ENCODE data around the gene SLC7A4.
"Not testable (repeated sequence)": the region's sequence is repeated elsewhere in the genome, so short reads cannot be mapped to it uniquely, and the experiment has no call there.

Gene SLC7A4, protein sequence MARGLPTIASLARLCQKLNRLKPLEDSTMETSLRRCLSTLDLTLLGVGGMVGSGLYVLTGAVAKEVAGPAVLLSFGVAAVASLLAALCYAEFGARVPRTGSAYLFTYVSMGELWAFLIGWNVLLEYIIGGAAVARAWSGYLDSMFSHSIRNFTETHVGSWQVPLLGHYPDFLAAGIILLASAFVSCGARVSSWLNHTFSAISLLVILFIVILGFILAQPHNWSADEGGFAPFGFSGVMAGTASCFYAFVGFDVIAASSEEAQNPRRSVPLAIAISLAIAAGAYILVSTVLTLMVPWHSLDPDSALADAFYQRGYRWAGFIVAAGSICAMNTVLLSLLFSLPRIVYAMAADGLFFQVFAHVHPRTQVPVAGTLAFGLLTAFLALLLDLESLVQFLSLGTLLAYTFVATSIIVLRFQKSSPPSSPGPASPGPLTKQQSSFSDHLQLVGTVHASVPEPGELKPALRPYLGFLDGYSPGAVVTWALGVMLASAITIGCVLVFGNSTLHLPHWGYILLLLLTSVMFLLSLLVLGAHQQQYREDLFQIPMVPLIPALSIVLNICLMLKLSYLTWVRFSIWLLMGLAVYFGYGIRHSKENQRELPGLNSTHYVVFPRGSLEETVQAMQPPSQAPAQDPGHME

DNA sequence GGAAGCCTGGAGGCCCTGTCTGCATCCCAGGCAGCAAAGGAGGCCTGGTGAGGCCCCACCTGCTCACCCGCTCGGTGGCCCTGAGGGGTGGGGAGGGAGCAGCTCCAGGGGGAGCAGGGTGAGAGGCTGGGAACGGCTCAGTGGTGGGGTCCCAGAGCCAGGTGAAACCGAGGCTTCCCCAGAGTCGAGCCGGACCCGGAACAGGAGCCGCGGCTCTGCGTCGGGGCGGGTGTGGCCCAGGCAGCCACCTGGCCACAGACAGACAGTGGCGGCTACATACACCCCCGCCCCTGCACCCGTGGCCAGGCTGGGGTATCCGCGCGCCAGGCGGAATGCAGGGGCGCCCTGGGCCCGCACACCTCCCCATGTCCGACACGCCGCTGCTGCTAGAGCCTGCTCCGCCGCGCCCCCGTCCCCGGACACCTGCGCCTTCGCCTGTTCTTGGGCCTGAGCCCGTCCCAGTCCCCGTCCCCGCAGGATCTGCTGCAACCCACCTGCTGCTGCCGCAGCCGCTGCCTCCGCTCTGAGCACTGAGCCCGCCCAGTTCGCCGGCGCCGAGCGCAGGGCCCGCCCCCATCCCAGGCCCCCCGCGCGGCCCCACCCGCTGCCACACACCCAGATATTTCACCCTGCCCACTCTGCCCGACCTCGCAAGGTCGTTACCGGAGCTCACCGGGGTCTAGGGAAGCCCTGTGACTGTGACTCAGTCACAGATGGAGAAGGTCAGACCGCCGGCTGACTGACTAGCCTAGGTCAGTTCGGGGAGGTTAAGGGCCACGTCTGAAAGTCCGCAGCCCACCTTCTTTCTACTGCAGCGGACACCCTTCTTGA is at the start of gene SLC7A4:
Gene SLC7A4, minus strand, starts transcription at position 525 of the 831 bp plus-strand sequence. CDS start 749 bp downstream, outside the sequence.
- no peak for DNase-seq (ENCODE audit: low spot score)

DNA sequence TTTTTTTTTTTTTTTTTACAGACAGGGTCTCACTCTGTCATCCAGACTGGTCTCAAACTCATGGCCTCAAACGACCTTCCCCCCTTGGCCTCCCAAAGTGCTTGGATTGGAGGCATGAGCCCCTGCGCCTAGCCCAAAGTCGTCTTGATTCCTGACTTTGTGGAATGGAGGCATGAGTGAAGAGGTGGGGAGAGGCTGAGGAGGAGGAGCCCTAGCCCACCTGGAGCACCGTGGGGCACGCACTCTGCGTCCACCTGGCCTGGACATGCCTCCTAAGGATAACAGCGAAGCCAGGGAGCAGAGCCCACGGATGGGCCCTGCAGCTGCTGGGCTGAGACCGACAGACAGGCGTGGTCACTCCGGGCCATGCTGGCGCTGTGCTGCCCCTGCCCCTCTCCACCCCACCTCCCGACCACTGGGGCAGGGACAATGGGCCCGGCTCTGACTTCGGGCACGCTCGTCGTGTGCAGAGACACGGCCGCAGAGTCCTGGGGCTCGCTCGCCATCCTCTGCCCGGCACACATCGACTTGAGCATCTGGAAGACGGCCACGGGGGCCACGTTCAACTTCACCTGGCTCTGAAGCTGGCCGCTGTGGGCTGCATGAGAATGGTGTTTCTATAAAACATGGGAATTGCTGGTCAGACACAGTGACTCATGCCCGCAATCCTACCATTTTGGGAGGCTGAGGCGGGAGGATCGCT is 48.2 kb upstream of the SLC7A4 start:
- no peak for DNase-seq (ENCODE audit: low spot score)

DNA sequence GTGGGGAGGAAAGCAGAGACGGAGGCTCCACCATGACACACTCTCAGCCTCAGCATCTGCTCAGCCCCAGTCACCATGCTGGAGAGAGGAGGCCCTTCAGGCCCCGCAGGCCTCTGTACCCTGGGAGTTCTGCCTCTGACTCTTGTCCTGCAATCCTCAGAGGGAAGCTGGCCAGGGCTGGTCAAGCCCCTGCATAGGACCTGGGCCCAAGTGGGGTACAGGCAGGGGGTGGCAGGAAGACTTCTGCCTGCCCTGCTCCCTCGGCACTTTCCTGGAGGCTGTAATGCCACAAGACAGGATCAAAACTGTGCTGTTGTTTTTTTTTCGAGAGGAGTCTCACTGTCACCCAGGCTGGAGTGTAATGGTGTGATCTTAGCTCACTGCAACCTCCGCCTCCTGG is 47.1 kb upstream of the SLC7A4 start:
- no peak for DNase-seq (ENCODE audit: low spot score)

DNA sequence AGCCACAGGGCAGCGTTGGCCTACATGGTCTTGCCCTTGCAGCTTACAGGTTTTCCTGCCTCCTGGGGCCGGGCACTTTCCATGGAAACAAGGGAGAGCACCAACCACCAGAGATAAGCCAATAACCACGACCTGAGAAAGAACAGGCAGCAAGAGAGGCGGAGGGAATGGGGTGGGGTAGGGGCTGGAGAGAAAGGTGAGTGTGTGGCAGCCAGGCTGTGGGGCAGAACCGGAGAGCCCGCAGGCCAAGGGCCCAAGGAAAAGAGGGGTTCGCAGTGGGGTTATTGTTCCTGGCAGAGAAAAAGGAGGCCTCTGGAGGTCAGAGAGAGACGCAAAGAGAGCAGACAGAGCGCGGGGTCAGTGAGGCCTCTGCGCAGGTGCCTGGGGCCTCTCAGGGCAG is 46.6 kb upstream of the SLC7A4 start:
- DNase-seq (ENCODE audit: low spot score), result no peak

DNA sequence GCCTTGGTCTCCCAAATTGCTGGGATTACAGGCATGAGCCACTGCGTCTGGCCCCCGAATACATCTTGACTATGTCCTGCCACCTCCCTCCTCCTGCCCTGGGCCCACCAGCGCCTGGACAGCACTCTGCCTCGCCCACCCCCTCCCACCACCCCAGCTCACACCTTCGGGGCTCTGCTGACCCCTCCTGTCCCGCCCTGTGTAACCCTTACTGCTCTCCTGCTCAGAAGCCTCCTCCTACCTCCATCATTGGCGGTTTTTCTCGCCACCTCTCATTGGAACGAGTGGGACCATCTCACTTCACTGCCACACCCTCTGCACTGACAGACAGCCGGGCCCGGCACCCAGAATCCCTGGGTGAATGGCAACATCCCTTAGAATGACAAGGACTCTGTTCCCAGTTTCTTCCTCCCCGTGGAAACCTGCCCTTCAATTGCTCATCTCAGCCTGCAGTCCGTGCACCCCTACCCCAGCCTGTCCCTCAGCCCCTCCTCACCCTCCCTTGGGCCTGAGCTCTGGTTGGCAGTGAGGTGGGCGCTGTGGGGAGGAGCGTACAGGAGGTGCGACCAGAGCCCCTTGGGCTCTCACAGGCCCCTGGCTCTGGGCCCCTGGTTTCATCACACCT is 45.6 kb upstream of the SLC7A4 start:
- DNase-seq (ENCODE audit: low spot score), result no peak

DNA sequence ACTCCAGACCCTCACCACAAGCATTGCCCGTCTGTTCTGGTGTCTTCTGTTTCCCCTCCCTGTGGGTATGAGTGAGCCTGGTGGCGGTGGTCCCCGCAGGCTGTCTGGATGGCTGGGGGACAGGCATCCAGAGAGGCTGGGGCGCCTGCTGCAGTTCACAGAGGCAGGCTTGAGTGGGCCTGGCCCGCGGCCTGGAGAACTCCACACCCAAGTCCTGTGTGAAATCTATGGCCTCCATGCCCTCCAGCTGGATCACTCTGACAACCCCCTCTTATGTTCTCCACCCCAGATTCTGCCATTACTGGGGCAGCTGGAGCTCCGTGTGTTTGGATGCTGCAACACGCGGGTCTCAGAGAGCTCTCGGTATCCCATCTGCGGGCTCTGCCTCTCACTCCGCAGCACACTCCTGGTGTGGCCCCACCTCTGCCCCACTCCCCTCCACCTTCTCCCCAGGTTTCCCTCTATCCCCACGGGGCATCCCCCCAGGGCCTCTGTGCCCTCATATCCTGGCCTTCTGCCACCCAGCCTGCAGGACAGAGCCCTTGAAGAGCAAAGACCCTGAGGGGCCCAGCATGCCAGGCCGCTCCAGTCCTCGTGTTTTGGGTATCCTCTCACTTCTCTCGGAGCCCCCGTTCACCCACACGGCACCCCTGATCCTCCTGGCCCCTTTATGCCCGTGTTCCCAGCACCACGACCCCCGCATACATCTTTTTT is 44.7 kb upstream of the SLC7A4 start:
- no peak for DNase-seq (ENCODE audit: low spot score)

DNA sequence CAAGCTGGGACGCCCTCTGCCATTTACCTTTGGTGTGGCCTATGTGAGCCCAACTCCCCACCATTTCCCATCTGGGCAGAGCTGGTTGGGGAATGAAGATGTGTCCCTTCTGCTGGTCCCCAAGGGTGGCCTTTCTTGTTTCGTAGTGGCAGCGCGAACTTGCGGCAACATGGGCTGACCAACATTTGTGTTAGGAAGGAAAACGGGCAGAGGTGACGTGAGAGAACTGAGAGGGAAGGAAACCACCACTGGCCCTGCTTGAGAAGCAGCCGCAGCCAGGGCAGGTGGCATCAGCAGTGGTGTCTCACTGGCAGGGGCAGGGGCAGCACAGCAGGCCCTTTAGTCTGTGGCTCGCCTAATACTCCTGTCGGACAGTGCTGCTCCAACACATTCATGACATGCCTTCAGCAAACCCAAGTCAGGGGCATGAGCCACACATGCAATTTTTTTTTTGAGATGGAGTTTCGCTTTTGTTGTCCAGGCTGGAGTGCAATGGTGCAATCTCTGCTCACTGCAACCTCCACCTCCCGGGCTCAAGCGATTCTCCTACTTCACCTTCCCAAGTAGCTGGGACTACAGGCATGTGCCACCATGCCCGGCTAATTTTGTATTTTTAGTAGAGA is 43.3 kb upstream of the SLC7A4 start:
- no peak for DNase-seq (ENCODE audit: low spot score)

DNA sequence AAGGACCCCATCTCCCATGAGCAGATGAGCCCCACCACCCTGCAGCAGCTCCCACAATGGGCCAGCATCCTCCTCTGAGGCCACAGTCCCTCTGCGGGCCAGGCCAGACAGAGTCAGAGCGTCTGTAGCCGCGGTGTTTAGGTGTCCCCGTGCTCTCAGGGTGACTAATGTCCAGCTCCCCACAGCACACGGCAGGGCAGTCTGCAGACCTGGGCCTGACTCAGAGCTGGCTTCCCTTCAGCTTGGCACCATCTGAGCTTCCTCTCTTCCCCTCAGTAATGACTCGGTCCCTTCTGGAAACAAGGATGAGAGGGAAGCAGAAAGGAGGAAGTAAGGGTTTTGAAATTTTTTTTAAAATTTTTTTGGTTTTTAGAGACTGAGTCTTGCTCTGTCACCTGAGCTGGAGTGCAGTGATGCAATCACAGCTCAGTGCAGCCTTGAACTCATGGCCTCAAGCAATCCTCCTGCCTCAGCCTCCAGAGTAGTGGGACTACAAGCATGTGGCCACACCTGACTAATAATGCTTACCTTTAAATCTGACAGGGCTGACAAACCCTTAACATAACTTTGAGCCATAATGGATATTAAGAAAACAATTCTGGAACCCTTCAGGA is 41.8 kb upstream of the SLC7A4 start:
- no peak for DNase-seq (ENCODE audit: low spot score)

DNA sequence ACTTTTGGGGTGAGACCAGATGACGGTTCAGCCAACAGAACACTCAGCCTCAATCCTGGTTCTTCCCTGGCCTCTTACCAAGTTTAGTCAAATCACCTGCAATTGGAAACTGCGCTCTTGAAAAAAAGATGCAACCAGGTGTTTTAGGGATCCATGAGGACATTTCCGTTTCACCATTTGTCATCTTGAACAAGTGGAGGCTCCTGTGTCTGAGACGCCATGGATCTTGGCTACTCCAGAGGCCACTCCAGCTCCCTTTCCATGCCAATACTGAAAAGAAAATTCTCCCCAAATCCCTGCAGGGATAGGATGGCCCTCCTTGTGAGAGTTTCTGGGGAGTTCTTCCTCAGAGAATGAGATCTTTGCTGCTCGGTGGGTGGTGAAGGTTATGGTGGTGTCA is 41.1 kb upstream of the SLC7A4 start:
- no peak for DNase-seq (ENCODE audit: low spot score)

DNA sequence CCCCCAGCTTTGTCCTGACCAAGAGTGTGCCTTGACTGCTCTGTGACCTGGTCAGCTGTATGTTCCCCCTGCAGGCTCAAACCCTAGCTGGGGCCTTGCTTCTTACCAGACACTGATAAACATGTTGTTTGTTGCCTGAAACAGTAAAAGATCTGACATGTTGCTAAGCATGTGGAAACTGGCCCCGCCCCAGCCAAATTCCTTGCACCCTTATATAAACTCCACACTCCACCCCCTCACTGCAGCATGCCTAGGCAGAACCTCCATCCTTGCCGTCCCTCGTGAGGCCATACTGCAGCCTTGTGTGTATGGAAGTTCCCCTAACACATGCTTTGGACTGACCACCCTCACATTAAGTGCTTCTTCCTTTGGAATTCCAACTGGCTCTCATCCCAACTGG is 40.7 kb upstream of the SLC7A4 start:
- no peak for DNase-seq (ENCODE audit: low spot score)

DNA sequence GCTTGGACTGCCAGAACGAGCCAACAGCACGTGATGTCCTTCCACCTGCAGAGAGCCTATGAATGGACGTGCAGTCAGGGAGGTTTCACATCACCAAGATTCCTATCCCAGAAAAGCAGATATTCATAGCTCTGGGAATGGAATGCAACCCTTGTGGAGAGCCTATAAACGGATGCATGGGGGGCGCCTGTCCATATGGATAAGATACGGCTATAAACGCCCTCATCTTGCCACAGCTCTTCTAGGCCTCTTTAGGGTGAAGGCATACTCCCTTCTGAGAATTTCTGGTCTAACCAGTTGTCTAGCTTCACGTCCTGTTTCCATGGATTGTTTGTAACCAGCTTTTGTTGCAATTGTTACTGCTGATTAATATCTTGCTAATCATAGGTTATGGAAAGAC is 39.4 kb upstream of the SLC7A4 start:
- not testable (repeated sequence) for DNase-seq (ENCODE audit: low spot score)

DNA sequence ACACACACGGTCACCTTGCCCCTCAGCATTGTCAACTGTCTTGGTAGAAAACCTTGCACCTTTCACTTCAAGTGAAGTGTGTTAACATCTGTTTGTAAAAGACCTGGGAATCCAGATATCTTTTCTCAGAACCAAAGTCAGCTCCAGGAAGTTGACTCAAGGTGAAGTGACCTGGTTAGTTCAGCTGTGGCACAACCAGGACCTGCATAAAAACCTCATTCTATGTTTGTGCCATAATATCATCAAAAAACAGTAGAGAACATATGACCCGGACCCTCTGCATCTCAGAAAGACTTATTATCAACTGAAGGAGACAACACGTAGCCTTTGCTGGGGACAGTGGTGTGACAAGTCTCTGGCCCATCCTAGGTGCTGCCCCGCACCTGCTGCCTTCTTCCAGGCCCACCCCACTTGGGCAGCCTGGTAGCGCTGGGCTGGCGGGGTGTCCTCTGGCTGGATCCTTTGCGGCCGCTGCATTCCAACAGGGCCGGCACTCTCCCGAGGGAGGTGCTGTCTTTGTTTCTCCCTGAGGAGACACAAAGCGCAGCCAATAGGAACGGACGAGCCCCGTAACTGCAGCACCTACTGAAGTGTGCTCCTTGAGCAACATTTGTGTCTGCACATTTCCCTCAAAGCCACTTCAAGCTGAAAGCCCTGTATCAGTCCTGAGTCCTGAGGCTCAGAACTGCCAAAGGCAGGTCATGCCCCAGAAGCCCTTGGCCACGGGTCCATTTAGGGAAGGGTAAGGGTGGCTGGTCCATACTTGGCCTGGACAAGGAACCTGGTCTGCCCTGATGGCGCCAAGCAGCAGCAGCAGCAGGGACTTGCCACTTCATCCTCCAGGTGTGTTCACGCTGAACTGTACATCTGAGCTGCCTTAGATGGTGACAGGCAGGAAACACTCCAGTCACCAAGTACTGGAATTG is 38.6 kb upstream of the SLC7A4 start:
- DNase-seq (ENCODE audit: low spot score), result no peak

DNA sequence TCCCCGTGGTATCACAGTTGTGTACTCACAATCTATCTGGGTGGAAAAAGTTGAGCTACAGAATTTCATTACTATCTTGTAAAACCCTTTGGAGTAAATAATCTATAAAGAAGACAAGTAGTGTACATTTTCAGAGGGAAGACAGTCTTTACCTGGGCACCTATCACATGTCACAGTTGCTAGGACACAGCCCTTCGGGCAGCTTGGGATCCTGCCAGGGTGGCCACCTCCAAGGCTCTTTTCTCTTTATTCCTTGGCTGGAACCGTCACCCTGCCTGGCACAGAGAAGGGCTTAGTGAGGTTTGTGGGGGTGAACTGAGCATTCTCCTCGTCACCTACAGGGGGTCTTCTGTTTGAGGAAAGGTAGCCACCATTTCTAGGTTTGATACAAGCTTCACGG is 37.0 kb upstream of the SLC7A4 start:
- no peak for DNase-seq (ENCODE audit: low spot score)

DNA sequence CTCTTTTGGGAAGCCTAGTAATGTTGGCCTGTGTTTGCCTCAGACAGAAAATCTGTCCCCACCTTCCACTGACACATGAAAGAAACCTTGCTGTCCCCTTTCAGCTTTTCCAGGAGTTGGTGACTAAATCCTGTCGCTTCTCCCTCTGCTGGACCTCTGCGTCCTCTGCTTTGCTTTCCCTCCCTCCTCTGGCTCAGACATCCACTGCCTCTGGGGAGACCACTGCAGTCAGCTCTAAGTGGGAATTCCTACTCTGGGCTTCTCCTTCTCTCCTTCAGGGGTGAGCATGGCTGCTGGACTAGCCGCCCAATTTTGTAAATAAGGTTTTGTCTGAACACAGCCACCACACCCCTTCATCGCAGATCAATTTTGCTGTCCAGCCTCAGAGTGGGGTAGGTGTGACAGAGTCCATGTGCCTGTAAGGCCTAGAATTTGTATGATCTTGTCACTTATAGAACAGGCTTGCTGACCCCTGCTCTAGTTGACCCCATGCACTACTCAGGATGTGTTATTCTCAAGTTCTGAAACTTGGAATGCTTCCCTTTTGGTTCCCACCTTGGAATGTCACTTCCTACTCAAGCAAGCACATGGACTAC is 36.4 kb upstream of the SLC7A4 start:
- DNase-seq (ENCODE audit: low spot score), result no peak

DNA sequence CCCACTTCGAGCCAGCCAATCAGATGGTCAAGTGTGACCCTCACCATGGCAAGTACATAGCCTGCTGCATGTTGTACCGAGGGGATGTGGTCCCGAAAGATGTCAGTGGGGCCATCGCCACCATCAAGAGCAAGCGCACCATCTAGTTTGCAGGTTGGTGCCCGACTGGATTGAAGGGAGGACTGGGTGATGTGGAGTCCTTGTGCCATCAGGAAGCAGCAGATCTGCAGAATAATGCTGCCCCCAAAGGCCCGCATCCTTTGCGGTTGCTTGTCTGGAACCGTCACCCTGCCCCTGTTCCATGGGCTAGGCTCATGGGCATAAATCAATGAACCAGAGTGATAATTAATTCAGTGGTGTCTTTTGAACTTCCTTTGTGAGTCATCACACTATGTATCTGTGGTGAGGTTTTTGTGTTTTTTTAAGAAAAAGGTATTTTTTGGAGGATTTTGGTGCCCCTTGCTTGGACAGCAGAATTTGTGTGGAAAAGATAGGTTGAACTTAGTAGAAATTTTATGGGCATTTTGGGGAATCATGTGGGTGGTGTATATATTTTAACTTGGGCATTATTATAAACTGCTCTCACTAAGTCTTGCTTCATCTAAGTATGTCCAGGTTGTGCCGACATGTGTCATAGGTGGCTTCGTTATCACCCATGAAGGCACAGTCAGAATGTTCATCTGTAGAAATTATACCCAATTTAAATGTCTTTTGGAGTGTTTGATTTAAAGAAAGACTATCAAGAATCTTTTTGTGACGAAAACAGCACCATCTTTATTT is 35.7 kb upstream of the SLC7A4 start:
- DNase-seq (ENCODE audit: low spot score), result no peak

DNA sequence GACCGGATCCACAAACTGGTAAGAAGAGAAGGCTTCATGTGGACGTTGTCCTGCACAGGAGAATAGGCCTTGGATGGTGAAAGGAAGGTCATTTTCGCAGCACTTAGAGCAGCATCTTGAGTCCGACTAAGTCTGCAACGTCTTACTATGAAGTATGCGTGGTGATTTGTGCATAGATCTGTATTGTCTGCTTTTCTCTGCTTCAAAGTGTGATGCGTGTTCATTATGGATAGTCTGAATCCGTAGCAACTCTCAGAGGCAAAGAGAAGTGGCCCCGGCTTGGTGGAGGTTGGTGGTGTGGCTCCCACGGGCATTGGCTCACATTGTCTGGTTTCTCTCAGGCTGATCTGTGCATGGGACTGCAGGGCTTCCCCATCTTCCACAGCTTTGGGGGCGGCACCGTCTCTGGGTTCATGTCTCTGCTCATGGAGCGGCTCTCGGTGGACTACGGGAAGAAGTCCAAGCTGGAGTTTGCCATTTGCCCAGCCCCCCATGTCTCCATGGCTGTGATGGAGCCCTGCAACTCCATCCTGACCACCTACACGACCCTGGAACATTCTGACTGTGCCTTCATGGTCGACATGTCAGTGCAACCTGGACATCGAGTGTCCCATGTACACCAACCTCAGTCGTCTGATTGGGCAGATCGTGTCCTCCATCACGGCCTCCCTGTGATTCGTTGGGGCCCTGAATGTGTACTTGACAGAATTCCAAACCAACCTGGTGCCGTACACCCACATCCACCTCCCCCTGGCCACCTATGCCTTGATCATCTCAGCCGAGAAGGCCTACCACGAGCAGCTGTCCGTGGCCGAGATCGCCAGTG is 34.9 kb upstream of the SLC7A4 start:
- no peak for DNase-seq (ENCODE audit: low spot score)
